ENCODE data around the gene ERBB4. TPM values are rescaled to one million over a fixed set of nuclear protein-coding genes. Genes with fewer than 3 reads are reported as not detected.

Gene ERBB4
- total RNA-seq, 1 experiment from 2014 or later = 2.9 TPM

DNA sequence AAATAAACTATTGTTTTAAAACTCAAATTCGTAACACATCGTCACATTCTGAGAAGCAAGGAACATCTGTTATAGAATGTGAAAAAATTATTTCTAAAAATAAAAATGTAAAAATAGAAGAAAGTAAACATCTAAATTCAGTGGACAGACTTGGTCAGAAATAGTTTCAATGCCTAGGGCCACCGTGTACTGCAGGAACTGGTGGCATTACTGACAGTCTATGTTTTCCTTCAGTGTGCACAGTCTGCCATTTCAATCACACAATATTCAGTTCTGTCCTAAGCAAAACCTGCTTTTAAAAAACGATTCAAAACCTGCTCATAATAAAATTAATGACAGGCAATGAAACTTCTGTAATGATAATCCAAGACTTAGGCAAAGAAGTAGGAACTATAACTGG is 190.1 kb downstream of the ERBB4 start:
- Mint-ChIP-seq H3K27me3 (ENCODE audit: unreplicated experiment) (no peaks in the 10 kb centered on the region), H3K4me1 (ENCODE audit: low read depth, unreplicated experiment) (no peaks in the 10 kb centered on the region), H3K4me3 (ENCODE audit: low read depth, unreplicated experiment) (no peak overlapping the region), H3K9me3 (ENCODE audit: low read depth, unreplicated experiment) (peaks cover 2% of the 10 kb centered on the region), H3K36me3 (ENCODE audit: insufficient read depth, unreplicated experiment) (no peaks in the 10 kb centered on the region), H3K27ac (ENCODE audit: unreplicated experiment) (no peak overlapping the region)
- DNase-seq = no peak
- CTCF ChIA-PET = no interaction called here
- TF ChIP-seq, protein P1, sequence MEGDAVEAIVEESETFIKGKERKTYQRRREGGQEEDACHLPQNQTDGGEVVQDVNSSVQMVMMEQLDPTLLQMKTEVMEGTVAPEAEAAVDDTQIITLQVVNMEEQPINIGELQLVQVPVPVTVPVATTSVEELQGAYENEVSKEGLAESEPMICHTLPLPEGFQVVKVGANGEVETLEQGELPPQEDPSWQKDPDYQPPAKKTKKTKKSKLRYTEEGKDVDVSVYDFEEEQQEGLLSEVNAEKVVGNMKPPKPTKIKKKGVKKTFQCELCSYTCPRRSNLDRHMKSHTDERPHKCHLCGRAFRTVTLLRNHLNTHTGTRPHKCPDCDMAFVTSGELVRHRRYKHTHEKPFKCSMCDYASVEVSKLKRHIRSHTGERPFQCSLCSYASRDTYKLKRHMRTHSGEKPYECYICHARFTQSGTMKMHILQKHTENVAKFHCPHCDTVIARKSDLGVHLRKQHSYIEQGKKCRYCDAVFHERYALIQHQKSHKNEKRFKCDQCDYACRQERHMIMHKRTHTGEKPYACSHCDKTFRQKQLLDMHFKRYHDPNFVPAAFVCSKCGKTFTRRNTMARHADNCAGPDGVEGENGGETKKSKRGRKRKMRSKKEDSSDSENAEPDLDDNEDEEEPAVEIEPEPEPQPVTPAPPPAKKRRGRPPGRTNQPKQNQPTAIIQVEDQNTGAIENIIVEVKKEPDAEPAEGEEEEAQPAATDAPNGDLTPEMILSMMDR (IDR thresholded peaks at IDR 0.05; ENCODE audit: unreplicated experiment) = no peak
- intact Hi-C loops (cut with micrococcal nuclease; ENCODE audit: unreplicated experiment) = no loop called here
- no TSS peak for BruUV-seq (replicated peaks)

DNA sequence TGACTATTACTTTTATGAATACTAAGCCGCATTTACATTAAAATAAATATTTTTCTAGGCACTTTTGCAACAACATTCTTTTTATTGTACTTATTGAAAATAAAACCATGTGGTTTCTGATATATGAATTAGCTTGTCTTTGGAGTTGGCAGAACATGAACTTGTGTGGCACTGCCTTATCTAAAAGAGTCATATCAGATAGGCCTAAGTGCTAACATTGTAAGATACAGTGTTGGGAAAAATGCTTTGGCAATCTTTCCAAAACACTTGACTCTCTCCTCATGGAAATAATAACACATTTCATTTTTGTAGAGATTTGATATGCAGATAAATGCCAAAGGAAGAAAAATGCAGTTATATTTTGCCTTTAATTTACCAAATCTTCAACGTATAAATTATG is 191.7 kb downstream of the ERBB4 start:
- no peak for DNase-seq
- BruUV-seq (replicated peaks) = no TSS peak
- no peaks in the 10 kb centered on the region for H3K27me3 Mint-ChIP-seq (ENCODE audit: unreplicated experiment)
- no peak overlapping the region for H3K27ac Mint-ChIP-seq (ENCODE audit: unreplicated experiment)
- H3K9me3 Mint-ChIP-seq (ENCODE audit: low read depth, unreplicated experiment) = peaks cover 1% of the 10 kb centered on the region
- intact Hi-C loops (cut with micrococcal nuclease; ENCODE audit: unreplicated experiment) = no loop called here
- H3K4me3 Mint-ChIP-seq (ENCODE audit: low read depth, unreplicated experiment) = no peak overlapping the region
- TF ChIP-seq, protein P1 (IDR thresholded peaks at IDR 0.05; ENCODE audit: unreplicated experiment) = no peak
- CTCF ChIA-PET = no interaction called here
- no peaks in the 10 kb centered on the region for H3K36me3 Mint-ChIP-seq (ENCODE audit: insufficient read depth, unreplicated experiment)
- no peaks in the 10 kb centered on the region for H3K4me1 Mint-ChIP-seq (ENCODE audit: low read depth, unreplicated experiment)

DNA sequence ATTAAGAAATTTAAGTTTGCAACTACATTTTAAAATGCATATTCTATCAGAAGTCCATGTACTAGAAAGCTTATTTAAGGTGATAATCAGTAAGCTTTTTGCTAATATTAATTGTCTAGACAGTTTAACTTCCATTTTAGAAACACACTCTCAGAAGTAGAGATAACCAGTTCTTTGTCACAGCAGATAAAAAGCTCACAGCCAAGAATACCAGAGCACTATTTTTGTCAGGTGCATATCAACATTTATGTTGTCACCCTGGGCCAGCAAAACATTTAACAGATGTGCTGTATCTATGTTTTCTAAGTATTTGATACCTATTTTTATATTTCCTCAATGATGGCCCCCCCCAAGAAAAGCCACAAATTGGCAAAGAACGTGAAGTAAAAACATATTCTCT is 192.6 kb downstream of the ERBB4 start:
- Mint-ChIP-seq H3K36me3 (ENCODE audit: insufficient read depth, unreplicated experiment) (no peaks in the 10 kb centered on the region), H3K27ac (ENCODE audit: unreplicated experiment) (no peak overlapping the region), H3K4me3 (ENCODE audit: low read depth, unreplicated experiment) (no peak overlapping the region), H3K9me3 (ENCODE audit: low read depth, unreplicated experiment) (no peaks in the 10 kb centered on the region), H3K27me3 (ENCODE audit: unreplicated experiment) (no peaks in the 10 kb centered on the region), H3K4me1 (ENCODE audit: low read depth, unreplicated experiment) (no peaks in the 10 kb centered on the region)
- CTCF ChIA-PET = no interaction called here
- TF ChIP-seq, protein P1 (IDR thresholded peaks at IDR 0.05; ENCODE audit: unreplicated experiment) = no peak
- no TSS peak for BruUV-seq (replicated peaks)
- DNase-seq = no peak
- intact Hi-C loops (cut with micrococcal nuclease; ENCODE audit: unreplicated experiment) = no loop called here

GRCh38 chr2:212344131-212344530 is 194.5 kb downstream of the ERBB4 start:
- no peak overlapping the region for H3K4me3 Mint-ChIP-seq (ENCODE audit: low read depth, unreplicated experiment)
- no peaks in the 10 kb centered on the region for H3K27me3 Mint-ChIP-seq (ENCODE audit: unreplicated experiment)
- no peaks in the 10 kb centered on the region for H3K9me3 Mint-ChIP-seq (ENCODE audit: low read depth, unreplicated experiment)
- no peaks in the 10 kb centered on the region for H3K4me1 Mint-ChIP-seq (ENCODE audit: low read depth, unreplicated experiment)
- DNase-seq = no peak
- no TSS peak for BruUV-seq (replicated peaks)
- CTCF ChIA-PET = no interaction called here
- intact Hi-C loops (cut with micrococcal nuclease; ENCODE audit: unreplicated experiment) = no loop called here
- TF ChIP-seq, protein P1 (IDR thresholded peaks at IDR 0.05; ENCODE audit: unreplicated experiment) = no peak
- H3K27ac Mint-ChIP-seq (ENCODE audit: unreplicated experiment) = no peak overlapping the region
- H3K36me3 Mint-ChIP-seq (ENCODE audit: insufficient read depth, unreplicated experiment) = no peaks in the 10 kb centered on the region

DNA sequence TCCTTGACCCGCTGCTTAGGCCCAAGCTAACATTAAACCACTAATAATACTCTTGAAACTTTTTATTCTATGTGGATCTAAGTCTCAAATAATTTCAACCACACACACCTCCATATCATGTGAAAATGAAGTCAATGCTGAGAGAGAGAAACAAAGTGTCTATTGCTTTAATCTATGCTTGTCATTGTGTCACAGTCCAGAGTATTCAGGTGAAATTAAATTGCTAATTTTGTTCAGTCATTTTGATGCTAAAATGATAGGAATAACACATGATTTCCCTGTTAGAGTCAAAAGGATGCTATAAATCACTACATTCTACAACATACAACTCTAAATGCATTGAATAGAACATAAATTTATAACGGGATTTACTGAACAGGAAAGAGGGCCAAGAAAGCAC is 195.4 kb downstream of the ERBB4 start:
- Mint-ChIP-seq H3K27ac (ENCODE audit: unreplicated experiment) (no peak overlapping the region), H3K36me3 (ENCODE audit: insufficient read depth, unreplicated experiment) (no peaks in the 10 kb centered on the region), H3K4me1 (ENCODE audit: low read depth, unreplicated experiment) (no peaks in the 10 kb centered on the region), H3K27me3 (ENCODE audit: unreplicated experiment) (no peaks in the 10 kb centered on the region), H3K9me3 (ENCODE audit: low read depth, unreplicated experiment) (no peaks in the 10 kb centered on the region), H3K4me3 (ENCODE audit: low read depth, unreplicated experiment) (no peak overlapping the region)
- CTCF ChIA-PET = no interaction called here
- no TSS peak for BruUV-seq (replicated peaks)
- intact Hi-C loops (cut with micrococcal nuclease; ENCODE audit: unreplicated experiment) = no loop called here
- TF ChIP-seq, protein P1 (IDR thresholded peaks at IDR 0.05; ENCODE audit: unreplicated experiment) = no peak
- no peak for DNase-seq

All from Calu3 (cell line).